HG02588 (cell line): ENCODE data around the gene EVA1A.
A peak's percentile ranks its signal among the peaks of the same experiment; 100 is the strongest.
"Not testable (repeated sequence)": the region's sequence is repeated elsewhere in the genome, so short reads cannot be mapped to it uniquely, and the experiment has no call there.

ENCODE experiments used
- ATAC-seq: cut with Tn5 transposase; IDR thresholded peaks from one replicate; pipeline ENCODE4 v1.9.1; 2021; ENCODE audit warnings: mild to moderate bottlenecking, moderate library complexity; ENCODE audit not compliant: unreplicated experiment

EVA1A gene

GRCh38 chr2:75489721-75490120 lies 71.0 kb downstream of the EVA1A start:
- ATAC-seq: no peak

GRCh38 chr2:75488157-75488556 lies 72.6 kb downstream of the EVA1A start:
- ATAC-seq: no peak

GRCh38 chr2:75486735-75487134 lies 74.0 kb downstream of the EVA1A start:
- not testable (repeated sequence) for ATAC-seq

- ATAC-seq: no peak
Observed at GRCh38 chr2:75484840-75485239, 75.9 kb downstream of the EVA1A start.

GRCh38 chr2:75483878-75484277 lies 76.9 kb downstream of the EVA1A start:
- no peak for ATAC-seq

GRCh38 chr2:75482398-75482797 lies 78.3 kb downstream of the EVA1A start:
- no peak for ATAC-seq

GRCh38 chr2:75480971-75481836 lies 79.5 kb downstream of the EVA1A start:
- ATAC-seq: no peak

- ATAC-seq: not testable (repeated sequence)
Observed at GRCh38 chr2:75477696-75478095, 83.0 kb downstream of the EVA1A start.

- ATAC-seq: no peak
Observed at GRCh38 chr2:75476761-75477160, 84.0 kb downstream of the EVA1A start.

- no peak for ATAC-seq
Observed at GRCh38 chr2:75475976-75476375, 84.8 kb downstream of the EVA1A start.

- no peak for ATAC-seq
Observed at GRCh38 chr2:75475049-75475448, 85.7 kb downstream of the EVA1A start.

- no peak for ATAC-seq
Observed at GRCh38 chr2:75474115-75474514, 86.6 kb downstream of the EVA1A start.

- ATAC-seq: peak; percentile 47
Observed at GRCh38 chr2:75466708-75467311, 93.9 kb downstream of the EVA1A start.

- ATAC-seq: no peak
Observed at GRCh38 chr2:75465317-75465984, 95.3 kb downstream of the EVA1A start.

- no peak for ATAC-seq
Observed at GRCh38 chr2:75464348-75464946, 96.3 kb downstream of the EVA1A start.

- no peak for ATAC-seq
Observed at GRCh38 chr2:75462721-75463120, 98.0 kb downstream of the EVA1A start.

GRCh38 chr2:75462206-75462605 lies 98.5 kb downstream of the EVA1A start:
- no peak for ATAC-seq

GRCh38 chr2:75460630-75461029 lies 100.1 kb downstream of the EVA1A start:
- ATAC-seq: no peak

GRCh38 chr2:75459565-75460310 lies 101.0 kb downstream of the EVA1A start:
- no peak for ATAC-seq

GRCh38 chr2:75458201-75458600 lies 102.5 kb downstream of the EVA1A start:
- no peak for ATAC-seq

- no peak for ATAC-seq
Observed at GRCh38 chr2:75456825-75457224, 103.9 kb downstream of the EVA1A start.
